ENCODE data around the gene BMPR1A.

Gene BMPR1A

DNA sequence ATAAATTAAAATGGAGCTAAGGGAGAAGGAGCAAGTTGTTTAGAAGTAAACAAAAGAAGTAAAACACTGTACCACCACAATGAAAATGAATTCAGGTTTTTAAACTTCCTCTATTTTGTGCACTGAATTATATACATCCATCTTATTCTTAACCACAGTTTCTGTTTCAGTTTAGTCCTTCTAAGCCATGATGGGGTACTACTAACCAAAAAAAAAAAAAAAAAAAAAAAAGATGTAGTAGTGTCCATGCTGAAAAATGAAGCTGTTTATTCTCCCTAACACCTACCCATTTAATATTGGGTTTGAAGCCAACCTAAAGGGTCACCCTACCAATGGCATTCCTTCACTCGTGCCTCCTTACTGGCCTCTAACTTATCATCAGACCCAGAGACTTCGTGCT is 3.4 kb upstream of the BMPR1A start:
- TF ChIP-seq, protein P1, sequence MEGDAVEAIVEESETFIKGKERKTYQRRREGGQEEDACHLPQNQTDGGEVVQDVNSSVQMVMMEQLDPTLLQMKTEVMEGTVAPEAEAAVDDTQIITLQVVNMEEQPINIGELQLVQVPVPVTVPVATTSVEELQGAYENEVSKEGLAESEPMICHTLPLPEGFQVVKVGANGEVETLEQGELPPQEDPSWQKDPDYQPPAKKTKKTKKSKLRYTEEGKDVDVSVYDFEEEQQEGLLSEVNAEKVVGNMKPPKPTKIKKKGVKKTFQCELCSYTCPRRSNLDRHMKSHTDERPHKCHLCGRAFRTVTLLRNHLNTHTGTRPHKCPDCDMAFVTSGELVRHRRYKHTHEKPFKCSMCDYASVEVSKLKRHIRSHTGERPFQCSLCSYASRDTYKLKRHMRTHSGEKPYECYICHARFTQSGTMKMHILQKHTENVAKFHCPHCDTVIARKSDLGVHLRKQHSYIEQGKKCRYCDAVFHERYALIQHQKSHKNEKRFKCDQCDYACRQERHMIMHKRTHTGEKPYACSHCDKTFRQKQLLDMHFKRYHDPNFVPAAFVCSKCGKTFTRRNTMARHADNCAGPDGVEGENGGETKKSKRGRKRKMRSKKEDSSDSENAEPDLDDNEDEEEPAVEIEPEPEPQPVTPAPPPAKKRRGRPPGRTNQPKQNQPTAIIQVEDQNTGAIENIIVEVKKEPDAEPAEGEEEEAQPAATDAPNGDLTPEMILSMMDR (IDR thresholded peaks at IDR 0.05; ENCODE audit: low read depth, low read length, missing control alignments) = no peak
- no peak overlapping the region for H3K4me3 ChIP-seq (ENCODE audit: low read depth, low read length)
- no peak for DNase-seq (ENCODE audit: low read depth)

DNA sequence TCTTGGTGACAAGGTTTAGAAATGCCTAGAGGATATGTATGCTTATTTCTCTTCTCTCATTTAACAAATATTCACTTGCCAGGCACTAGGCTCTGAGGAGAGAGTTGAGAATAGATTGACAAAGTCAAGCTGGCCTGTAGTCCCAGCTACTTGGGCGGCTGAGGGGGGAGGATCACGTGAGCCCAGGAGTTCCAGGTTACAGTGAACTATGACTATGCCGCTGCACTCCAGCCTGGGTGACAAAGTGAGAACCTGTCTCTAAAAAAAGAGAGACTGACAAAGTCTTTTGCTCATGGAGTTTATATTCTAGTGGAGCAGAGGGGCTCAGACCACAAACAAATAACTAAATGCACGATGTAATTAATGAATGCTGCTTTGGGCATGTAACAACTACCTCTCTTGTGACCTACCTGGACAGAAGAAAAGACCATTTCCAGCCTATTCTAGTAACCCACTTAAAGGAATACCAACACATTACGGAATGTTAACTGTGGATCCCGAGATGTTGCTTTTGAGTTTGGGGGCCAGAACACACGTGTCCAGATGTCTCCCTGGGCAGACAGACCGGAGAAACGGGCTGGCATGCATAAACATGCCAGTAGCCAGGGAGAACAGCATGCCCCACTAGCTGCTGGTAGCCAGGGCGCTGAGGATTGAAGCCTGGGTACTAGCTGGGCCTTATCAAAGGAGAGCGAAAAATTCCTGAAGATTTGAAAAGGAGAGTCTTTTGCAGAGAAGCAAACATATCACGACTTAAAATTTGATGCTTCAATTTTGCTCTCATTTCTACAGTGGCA is 2.6 kb upstream of the BMPR1A start:
- H3K4me3 ChIP-seq (ENCODE audit: low read depth, low read length) = no peak overlapping the region
- TF ChIP-seq, protein P1 (IDR thresholded peaks at IDR 0.05; ENCODE audit: low read depth, low read length, missing control alignments) = no peak
- no peak for DNase-seq (ENCODE audit: low read depth)

DNA sequence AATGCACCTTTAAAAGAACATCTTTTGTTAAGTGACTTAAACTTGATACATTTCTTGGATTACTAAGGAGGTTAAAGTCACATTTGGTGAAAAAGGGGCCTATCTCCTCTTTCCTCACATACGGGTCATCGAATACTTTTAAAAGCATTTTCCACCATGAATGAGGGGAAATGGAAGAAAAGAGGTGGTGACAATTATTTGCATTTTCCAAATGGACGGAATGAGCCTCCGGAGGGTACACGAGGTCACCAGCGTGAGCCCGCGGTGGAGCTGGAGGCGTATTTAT is 1.0 kb upstream of the BMPR1A start:
- TF ChIP-seq, protein P1 (IDR thresholded peaks at IDR 0.05; ENCODE audit: low read depth, low read length, missing control alignments) = no peak
- DNase-seq (ENCODE audit: low read depth) = no peak
- H3K4me3 ChIP-seq (ENCODE audit: low read depth, low read length) = peak overlapping the region; percentile 74

DNA sequence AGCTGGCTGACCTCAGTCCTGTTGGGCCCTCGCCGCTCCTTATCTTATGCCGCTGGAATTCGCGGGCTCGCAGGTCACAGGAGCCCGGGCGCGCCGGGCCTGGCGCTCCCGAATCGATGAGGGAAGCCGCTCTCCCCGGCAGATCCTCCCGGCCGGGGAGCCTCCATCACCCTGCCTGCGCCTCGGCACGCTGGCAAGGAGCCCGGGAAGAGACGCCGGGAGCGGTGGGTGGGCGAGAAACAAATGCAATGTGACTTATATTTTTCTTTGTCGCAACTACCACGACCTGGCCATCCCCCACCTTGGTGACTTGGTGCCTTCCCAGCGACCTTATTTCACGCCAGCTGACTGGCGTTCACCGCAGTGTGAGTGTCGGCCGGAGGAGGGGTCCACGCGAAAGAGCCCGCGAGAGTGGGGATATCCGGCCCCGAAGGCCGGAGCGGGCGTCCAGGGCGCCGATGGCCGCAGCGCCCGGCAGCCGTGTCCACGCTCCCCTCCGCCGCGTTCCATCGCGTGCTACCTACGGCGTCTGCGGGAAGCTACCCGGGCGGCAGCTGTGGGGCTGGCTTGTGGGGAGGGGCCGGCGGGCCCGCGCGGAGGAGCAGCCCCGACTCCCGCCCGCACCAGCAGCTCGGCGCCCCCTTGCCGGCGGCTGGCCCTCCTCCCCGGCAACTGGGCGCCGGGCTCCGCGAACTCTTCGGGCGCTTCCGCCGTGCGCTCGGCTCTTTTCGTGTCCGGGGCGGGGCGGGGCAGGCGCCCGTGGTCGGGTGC is 494 bp upstream of the BMPR1A start:
- TF ChIP-seq, protein P1 (IDR thresholded peaks at IDR 0.05; ENCODE audit: low read depth, low read length, missing control alignments) = no peak
- DNase-seq (ENCODE audit: low read depth) = no peak
- H3K4me3 ChIP-seq (ENCODE audit: low read depth, low read length) = peak overlapping the region; percentile 74

DNA sequence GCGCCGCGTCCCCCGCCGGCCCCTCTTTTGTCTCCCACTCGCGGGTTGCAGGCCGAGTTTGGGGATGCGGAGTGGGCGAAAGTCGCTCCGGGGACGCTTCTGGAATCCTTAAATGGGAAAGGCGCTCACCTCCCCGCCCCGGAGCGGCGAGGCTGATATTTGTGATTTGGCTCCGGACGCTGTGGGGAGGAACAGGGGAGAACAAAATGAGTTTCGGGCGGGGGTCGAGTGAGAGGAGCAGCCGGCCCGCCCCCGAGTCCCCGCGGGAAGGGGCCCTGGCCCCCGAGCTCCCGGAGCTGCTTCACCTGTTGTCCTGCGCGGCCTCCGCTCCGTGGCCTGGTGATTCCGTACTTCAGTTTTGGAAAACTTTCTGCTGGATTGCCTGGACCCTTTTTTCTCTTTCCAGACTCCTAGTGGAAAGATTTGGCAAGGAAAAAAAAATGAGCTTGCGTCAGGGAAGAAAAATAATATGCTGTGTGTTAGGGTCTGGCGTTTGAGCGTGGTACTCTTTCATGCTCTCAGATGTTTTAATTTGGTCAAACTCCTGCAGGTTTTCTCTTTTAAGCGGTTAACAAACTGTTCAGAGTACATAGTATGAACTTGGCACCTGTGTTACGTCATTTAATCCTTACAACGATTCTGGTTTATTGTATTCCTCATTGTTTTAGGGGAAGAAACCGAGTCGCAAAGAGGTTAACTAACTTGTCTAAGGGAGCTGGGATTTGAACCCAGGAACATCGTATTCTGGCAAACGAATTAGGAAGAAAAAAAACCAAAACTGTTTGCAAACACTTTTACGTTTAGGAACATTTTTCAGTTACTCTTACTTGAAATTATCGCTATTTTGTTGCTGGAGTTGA is 924 bp downstream of the BMPR1A start:
- no peak for DNase-seq (ENCODE audit: low read depth)
- TF ChIP-seq, protein P1 (IDR thresholded peaks at IDR 0.05; ENCODE audit: low read depth, low read length, missing control alignments) = no peak
- H3K4me3 ChIP-seq (ENCODE audit: low read depth, low read length) = peak overlapping the region; percentile 63

DNA sequence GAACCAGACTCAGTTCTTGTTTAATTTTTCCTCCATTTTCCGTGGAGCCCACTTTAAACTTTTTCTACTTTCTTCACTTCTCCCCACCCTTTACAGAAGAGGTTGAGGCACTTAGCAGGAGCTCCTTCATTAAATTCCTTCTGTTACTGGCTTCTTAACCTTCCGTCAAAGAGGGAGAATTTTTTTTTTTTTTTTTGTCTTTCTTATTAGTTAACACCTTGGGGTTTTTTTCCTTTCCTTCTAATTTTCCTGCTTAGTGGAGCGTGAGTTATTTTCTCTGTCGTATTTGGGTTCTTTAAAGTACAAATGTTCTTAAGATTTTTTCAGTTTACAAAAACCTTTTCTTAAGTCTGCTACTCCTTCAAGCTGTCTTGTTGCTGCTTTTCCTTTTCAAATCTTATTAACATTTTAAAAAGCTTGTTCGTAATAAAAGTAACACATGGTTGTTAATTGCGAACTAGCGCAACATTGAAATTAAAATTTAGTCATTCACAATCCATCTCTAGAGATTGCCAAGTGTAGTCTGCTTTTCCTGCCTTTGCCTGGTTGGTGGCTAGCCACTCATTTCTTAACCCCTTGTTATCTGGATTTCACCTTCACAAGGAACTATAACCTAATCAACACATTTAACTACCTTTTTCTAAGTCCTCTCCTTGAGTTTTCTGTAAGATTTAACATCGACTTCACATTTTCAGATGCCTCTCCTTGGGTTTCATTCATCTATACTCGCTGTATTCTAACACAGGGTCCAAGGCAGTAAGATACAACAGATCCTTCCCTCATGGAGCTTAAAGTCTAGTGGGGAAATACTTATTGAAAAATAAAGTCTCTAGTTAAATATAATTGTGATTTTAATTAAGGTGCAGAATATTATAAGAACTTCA is 2.0 kb downstream of the BMPR1A start:
- peak overlapping the region; percentile 63; the same call in 1 of the 2 replicates for H3K4me3 ChIP-seq (ENCODE audit: low read depth, low read length)
- TF ChIP-seq, protein P1 (IDR thresholded peaks at IDR 0.05; ENCODE audit: low read depth, low read length, missing control alignments) = no peak
- no peak for DNase-seq (ENCODE audit: low read depth)

Measured in GM12864 (cell line).